GM10266 (cell line): Measurements from ENCODE around the gene IMPACT.

ENCODE experiments used
- DNase-seq: peaks from one replicate; pipeline ENCODE4 v3.0.0; 2012; ENCODE audit errors: extremely low spot score
- CTCF ChIP-seq: IDR thresholded peaks from 2 replicates; pipeline ENCODE4 v1.5.1; 2012; ENCODE audit warnings: mild to moderate bottlenecking, low read depth; ENCODE audit not compliant: control insufficient read depth, insufficient read depth; ENCODE audit errors: missing control alignments

IMPACT gene

GRCh38 chr18:24395049-24395795 is 31.2 kb upstream of the IMPACT start:
- no peak for TF ChIP-seq CTCF
- no peak for DNase-seq

GRCh38 chr18:24396082-24396633 is 30.3 kb upstream of the IMPACT start:
- no peak for DNase-seq
- no peak for TF ChIP-seq CTCF

- TF ChIP-seq CTCF: no peak
- DNase-seq: no peak
These were observed 29.3 kb upstream of the IMPACT start for GRCh38 chr18:24397131-24397693.

GRCh38 chr18:24397694-24398368 is 28.6 kb upstream of the IMPACT start, which contains the start of gene OSBPL1A:
Gene OSBPL1A (minus strand): TSS chr18:24397824. CDS start chr18:24377533, 20,291 bp downstream.
- TF ChIP-seq CTCF: no peak
- DNase-seq: peak; percentile 53

- TF ChIP-seq CTCF: no peak
- no peak for DNase-seq
These were observed 27.9 kb upstream of the IMPACT start for GRCh38 chr18:24398540-24398939.

GRCh38 chr18:24400587-24400986 is 25.9 kb upstream of the IMPACT start:
- no peak for TF ChIP-seq CTCF
- no peak for DNase-seq
